ENCODE results near the gene SLC16A3.

SLC16A3 gene

DNA sequence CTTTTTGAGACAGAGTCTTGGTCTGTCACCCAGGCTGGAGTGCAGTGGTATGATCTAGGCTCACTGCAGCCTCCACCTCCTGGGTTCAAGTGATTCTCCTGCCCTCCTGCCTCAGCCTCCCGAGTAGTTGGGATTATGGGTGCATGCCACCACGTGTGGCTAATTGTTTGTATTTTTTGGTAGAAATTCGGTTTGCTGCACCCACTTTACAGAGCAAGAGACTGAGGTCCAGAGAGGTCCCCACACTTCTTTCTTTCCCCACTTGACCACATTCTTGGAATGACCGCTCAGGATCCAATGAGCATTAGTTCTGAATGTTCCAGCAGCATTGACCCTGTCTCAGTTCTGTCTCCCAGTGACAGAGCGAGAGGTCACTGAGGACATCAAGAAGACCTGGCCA lies 5.3 kb upstream of the SLC16A3 start:
- no peak for DNase-seq (ENCODE audit: low read depth in 3 of 3)

DNA sequence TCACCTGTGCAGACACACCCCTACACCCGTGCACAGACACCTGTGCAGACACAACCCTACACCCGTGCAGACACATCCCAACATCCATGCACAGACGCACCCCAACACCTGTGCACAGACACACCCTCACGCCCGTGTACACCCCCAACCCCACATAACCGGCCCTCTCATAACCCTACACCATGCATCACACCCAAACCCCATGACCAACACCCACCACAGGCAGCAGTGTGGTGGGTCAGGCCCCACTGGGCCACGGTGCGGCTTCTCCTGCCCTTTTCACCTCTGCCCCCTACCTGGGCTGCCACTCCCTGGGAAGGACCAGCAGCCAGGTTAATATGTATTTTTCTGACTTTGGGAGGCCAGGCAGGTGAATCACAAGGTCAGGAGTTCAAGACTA lies 4.2 kb upstream of the SLC16A3 start:
- DNase-seq (ENCODE audit: low read depth in 3 of 3) = no peak

DNA sequence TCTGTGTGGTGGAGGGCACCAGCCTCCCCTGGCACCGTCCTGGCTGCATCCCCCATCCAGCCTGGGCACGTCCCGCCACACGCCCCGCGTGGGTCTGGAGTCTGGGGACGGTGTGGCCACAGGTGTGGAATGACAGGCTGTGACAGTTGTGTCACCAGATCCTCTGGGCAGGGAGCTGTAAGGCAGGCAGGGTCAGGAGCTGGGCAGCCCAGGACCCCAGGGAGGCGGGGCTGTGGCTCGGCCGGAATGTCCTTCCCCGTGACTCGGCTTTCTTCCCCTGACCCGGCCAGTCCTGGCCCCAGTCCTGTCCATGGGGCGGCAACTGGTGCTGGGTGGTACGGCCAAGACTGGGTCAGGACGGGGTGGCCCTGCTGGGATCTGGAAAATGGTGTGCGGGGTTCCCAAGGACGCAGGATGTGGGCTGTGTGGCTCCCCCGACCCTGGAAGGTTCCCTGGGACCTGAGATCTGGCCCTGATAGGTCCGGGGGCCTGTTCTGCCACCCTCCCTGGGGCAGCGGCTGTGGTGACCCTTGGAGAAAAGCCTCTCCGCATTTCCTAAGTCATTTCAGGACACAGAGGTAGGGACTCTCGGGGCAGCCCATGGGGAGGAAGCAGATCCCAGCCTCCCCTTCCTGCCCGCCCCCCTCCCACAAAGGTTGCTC lies 3.3 kb upstream of the SLC16A3 start:
- DNase-seq (ENCODE audit: low read depth in 3 of 3) = no peak

DNA sequence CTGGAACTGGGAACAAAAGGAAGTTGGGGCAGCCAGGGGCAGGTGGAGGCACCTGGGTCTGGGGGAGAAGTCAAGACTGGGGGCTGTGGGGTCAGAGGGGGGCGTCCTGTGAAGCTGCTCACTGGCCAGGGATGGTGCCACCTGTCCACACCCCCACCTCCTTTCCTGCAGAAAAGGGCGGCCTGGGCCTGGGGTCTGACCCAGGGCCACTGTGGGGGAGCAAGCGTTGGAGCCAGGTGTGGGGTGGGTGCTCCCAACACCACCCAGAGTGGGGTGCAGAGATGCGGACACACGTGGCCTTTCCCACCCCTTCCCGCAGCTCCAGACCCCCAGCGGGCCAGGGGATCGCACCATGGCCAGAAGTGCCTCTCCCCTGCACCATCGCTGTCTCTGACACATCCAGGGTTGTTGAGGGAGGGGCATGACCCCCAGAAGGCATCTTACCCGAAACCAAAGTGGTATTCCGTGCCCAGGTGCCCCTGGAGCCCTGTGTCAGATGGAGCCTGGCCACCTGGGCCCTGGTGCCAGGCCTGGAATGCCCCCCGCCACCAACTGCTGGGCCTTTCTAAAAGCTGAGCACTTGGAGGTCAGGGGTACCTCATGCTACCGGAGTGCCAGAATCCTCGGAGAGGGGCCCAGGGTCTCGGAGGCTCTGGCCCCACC lies 2.6 kb upstream of the SLC16A3 start:
- DNase-seq (ENCODE audit: low read depth in 3 of 3) = no peak

DNA sequence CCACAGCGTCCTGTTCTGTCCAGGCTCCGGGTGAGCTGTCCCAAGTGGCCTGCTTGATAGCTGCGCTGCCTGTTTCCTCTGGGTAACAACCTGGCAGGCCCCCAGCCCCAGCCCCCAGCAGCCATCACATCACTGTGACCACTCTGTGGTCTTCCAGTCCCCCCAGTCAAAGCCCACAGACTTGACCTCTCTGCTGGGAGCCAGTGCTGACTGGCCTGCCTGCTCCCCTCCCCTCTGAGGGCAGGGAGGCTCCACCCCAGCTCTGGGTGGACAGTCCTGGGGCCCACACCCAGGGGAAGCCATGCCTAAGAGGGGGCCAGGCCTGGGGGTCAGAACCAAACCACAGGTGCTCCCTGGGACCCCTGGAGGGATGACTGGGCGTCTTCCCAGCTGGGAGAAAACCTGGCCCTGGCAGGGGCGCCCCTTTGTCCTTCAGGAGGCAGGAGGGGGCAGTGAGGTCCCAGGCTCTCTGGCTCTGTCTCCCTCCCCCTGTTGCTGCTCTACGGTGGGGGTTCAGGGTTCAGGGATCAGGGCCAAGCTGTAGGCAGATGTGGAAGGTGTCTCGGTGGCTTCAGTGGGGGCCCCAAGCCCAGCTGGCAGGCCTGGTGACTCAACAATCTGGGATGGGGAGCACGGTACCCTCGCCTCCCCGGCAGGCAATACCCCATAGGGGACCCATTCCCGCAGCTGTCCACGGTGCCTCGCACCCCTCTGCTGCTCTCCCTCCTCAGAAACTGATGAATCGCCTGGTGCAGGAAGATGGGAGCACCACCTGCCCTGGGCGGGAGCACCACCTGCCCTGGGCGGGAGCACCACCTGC lies 1.8 kb upstream of the SLC16A3 start:
- DNase-seq (ENCODE audit: low read depth in 3 of 3) = no peak

DNA sequence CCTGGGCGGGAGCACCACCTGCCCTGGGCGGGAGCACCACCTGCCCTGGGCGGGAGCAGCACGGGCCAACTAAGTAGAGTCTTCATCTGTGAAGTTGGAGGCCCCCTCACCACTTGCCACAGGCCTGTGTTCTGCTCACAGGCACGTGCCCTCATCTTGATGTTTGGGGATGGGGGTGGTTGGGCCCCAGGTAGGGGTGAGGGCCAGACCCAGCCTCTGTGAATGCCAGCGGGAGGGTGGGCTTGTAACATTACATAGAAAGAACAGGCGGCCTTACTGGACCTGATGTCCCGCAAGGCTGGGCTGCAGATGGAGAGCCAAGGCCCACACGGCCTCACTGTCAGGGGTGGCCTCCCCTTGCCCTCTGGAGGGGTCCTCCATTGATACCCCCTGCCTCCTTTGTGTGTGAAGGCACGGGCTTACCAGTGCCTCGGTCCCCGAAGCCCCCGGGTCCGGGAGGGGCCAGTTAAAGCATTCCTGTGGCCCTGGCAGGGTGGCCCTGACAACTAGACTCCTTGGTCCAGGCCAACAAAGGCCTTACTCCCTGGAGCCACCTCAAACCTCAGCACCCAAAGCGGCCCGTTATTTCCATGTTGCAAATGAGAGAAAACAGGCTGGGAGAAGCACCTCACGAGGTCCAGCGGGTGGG lies 1.1 kb upstream of the SLC16A3 start:
- DNase-seq (ENCODE audit: low read depth in 3 of 3) = no peak

DNA sequence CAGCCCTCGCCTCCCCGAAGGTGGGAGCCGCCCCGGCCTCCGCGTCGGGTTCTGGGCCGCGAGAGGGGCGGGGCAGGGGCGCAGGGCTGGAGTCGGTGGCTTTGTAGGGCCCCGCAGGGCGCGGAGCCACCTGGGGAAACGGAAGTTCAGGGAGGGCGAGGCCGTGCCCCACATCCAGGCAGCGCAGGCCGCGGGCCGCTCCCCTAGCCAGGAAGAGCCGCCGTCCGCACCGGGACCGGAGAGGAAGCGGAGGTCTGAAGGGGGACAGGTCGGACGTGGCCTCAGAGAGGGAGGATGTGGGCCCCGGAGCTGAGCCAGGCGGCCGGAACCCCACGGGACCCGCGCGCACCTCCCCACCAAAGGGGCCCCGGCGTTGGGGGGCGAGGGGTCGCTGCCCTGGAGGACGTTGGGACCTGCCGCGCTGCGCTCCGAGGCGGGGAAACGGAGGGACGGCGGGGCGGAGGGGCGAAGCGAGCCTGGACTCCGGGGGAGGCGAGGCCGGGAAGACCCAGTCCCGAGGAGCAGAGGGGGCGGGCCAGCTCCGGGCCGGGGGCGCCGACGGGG lies 482 bp upstream of the SLC16A3 start:
- peak in 1 of 3 experiments; percentile 58 for DNase-seq (ENCODE audit: low read depth in 3 of 3)

DNA sequence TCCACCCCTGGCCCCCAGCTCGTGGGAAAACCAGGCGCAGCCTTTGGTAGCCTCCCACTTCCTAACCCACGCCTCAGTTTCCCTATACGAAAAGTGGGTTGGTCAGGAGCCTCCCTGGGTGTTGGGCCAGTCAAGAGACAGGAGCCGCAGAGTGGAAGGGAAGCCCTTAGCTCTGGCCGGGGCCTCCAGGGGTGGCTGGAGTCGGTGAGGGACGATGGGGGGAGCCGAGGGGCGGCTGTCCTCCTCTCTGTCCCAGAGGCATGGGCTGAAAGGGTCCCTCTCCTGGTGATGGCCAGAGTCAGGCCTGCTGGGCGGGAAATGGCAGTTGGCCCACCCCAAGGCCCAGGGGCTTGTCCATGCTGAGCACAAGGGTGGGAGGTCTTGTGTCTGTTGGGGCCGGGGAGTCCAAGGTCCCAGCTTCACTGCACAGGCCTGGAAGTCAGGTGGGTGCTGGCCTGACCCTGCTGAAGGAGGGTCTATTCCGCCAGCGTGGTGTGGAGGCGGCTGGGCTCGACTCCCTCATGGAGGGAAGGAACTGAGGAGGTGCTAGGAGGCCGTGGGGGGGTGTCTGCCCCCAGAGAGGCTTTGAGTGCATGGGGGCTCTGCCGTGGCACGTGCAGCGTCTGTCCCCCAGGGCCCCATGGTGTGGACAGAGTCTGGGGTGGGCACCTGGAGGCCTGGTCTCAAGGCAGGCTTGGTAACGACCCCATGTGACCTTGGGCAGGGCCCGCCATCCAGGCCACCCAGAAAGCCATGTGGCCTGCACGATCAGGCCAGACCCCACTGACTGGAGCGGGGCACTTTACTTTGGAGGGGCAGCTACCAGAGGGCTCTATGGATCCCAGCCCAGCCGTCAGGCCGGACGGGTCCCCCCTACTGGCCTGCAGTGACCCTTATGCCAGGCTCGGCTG lies 1.1 kb downstream of the SLC16A3 start:
- DNase-seq (ENCODE audit: low read depth in 3 of 3) = no peak

DNA sequence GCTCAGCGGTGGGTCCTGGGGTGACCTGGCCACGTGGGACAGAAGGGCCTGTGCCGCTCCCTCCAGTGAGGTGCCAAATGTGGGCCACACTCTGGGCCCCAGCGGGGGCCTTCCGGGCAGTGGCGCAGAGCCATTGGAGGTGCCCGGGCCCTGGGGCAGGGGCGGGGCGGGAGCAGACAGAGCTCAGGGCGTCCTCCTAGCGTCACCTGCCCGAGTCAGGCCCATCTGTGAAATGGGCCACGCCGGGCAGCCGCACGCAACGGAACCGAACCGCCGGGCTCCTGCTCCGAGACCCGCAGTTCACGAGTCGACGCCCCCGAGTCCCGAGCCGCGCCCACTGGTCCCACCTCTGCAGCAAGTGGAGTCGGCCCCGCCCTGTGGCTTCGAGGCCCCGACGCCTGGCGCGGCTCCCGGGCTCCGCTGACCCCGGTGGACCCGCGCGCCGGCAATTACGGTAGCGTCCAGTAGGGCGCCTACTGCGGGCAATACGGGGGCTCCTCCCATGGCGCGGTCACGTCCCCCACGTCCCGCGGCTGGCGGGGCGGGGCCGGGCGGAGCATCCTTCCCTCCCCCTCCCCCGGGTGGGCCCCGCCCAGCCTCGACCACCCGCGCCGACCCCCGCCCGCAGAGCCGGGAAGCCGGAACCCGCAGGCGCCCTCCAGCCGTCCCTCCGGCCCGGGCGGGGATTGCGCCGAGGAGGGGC lies 1.9 kb downstream of the SLC16A3 start:
- DNase-seq (ENCODE audit: low read depth in 3 of 3) = peak in 1 of 3 experiments; percentile 67

DNA sequence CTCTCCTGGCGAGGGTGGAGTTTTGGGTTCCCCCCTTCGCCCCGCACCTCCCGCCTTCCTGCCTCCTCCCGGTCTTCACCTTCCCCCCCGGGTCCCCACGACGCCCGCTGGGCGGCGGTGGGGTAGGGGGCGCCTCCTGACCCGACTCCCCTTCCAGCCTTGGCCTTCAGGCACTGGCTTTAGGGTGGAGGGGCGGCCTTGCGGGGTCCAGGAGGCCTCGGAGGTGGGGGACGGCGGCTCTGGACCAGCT lies 2.4 kb downstream of the SLC16A3 start:
- no peak for DNase-seq (ENCODE audit: low read depth in 3 of 3)

DNA sequence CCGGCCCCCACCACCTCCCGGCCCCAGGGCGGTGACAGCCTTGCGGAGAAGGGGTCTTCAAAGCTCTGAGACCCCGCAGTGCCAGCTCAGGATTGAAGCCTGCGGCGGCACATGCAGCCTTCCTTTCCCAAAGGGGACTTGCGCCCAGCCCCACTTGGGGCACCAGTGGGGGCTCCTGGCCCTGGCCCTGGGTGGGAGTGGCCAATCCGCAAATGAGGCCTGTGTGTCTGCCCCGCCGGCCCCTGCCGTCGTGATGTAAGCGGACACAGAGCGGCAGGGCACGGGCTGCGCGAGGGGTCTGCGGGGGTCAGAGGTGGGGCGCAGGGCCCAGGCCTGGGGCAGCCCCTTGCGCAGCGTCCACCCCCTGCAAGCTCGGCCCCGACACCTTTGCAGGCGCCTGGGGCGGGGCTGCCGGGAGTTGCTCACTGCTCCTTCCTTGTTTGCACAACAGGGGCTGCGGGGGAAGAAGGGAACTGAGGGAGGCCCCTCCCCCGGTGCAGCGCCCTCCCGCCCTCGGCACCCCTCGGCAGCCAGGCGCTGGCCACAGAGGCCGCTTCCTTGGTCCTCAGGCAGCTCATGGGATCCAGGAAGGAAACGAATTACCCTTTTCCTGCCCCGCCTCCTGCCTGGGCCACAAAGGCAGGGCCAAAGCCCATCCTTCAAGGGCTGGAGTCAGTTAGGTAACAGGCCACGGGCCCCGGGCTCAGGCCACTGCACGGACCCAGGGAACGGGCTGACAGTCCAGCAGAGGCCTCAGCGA lies 2.9 kb downstream of the SLC16A3 start:
- DNase-seq (ENCODE audit: low read depth in 3 of 3) = no peak

DNA sequence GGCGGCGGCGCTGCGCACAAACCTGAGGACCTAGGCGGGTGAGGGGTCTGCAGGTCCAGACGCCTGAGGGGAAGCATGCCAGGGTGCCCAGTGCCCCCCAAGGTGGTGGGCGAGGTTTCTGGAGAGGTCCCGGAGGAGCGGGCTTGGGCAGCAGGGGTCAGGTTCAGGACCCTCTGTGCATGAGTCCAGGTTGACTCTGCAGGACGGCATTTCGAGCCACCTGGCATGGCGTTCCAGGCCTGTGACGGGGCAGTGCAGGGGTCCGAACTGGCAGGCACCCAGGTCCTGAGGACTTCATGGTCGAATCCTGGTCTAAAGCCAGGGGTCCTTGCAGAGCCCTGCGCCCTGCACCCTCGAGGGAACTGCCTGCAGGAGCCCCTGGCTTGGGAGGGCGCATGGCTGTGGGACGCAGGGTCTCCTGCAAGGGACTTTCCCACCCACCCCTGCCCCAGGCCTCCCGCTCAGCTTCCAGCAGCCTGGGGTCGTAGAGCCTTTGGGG lies 3.5 kb downstream of the SLC16A3 start:
- DNase-seq (ENCODE audit: low read depth in 3 of 3) = no peak

DNA sequence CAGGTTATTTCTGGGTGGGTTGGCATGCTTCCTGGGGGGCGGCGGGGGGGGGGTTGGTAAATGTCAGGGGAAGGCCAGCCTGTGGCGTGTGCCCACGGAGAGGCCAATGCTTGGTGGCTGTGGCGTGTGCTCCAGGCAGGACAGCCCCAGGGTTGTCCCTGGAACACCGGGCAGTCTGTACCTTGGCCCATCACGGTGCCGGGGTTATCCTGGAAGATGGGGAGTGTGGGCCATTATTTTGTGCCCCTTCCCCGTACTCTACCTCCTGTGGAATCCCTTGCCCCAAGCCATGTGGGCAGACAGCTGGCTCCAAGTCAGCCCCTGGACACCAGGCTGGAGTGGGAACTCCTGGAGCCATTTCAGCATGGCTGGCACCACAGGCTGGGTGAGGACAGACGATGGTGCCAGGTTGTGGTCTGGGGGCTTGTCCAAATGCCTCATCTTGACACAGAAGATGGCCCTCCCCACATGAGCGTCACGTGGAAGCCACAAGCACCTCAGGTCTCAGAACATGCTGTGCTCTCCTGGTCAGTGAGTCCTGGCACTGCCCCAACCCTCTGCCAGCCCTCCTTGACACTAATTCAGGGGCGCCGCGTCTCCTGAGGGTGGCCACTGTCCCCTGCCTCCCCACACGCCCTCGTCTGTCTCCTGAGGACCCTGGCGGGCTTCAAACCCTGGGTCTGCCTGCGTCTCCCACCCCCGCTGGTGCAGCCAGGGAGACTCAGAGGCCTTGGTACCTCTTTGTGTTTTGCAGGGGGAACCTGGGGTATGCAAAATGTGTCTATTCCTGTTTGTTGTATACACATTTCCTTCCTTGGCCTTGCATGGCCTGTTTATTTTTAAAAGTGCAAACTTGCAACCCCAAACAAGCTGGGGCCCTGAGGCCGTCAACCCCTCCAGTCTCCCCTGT lies 4.3 kb downstream of the SLC16A3 start:
- no peak for DNase-seq (ENCODE audit: low read depth in 3 of 3)

DNA sequence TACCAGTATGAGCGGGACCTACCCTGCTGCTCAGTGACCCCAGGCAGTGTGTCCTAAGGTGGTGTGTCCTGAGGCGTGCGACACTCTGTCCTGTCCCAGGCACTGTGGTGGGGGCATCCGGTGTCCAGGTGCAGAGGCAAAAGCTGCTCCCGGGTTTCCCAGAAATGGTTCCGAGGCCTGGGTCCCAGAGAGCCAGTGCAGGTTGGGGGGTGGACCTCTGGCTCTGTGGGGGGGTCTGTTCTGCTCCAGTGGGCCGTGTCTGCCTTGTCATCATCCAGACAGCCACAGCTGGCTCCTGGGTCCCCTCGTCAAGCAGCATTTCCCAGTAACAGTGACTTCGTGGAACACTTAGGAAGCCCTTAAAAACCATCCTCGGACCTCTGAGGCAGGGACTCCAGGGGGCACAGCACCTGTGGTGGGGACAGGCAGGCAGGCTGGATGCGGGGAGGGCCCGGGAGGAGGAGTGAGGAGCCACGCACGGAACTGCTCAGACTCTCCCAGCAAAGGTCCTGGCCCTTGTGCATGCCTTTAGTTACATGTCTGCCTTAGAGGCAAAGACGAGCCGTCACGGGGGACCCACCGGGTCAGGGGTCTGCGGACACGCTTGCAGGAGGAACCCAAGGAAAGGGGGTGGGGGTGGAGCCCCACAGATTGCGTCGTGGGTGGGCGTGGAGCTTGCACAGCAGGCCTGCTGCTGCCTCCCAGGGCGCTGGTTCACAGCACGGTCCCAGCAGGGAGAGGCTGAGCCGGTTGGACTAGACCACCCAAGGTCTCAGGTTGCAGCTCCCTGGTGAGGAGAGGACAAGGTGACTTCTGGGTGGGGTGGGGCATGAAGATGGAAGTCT lies 5.6 kb downstream of the SLC16A3 start:
- no peak for DNase-seq (ENCODE audit: low read depth in 3 of 3)

DNA sequence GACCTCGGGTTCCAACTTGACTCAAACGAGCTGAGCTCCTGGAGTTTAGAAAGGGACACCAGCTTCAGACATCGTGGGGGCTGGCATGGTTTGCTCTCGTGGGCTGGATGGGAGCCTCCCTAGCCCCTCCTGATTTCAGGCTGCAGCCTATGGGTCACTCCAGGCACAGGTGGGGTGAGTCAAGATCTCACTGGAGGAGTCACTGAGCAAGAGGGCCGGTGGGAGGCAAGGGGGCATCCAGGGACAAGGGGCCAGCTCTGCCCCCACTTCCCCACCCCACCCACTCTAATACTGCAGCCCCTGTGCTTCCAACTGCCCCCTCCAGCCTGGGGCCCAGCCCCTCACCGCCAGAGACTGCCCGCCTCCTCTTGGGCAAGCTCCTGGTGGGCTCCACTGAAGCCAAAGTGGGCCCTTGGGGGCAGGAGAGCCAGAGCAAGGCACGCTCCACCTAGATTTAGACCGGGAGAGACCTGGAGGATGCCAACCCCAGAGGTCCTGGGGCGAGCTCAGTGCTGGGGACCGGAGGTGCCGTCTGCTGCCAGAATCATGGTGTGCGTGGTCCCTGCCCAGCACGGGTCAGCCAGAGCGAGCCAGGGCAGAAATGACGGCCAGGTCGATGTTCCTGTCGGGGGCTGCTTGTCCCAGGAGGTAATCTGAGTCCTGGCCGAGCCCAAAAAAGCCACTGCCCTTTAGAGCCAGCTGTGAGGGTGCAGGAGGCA lies 6.4 kb downstream of the SLC16A3 start:
- DNase-seq (ENCODE audit: low read depth in 3 of 3) = no peak

DNA sequence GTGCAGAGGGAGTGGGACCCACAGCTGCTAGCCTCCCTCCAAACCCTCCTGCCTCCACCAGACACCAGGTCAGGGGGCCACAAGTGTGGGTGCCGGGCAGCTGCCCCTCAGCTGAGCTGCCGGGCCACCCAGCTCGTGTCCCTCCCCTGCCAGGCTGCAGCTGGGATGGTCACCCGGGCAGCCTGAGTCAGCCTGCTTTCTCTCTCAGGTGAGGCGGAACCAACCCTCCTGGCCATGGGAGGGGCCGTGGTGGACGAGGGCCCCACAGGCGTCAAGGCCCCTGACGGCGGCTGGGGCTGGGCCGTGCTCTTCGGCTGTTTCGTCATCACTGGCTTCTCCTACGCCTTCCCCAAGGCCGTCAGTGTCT lies 6.9 kb downstream of the SLC16A3 start:
- DNase-seq (ENCODE audit: low read depth in 3 of 3) = no peak
